PC-9 (cell line): ENCODE data around the gene PTPRR. TPM values are rescaled to one million over a fixed set of nuclear protein-coding genes. Genes with fewer than 3 reads are reported as not detected.
A peak's percentile ranks its signal among the peaks of the same experiment; 100 is the strongest.
"Not testable (repeated sequence)": the region's sequence is repeated elsewhere in the genome, so short reads cannot be mapped to it uniquely, and the experiment has no call there.

Experiments used
- BruUV-seq: library from RNA; stranded (reverse); fragments of 400-500 nt; replicated peaks from 2 replicates; lab custom pipeline; 2021; lab: Mats Ljungman, UMichigan
- CTCF ChIA-PET: fragments of 300-600 bp; sonication (Branson Sonifier 250); formaldehyde crosslinking; loops from one replicate; lab custom pipeline; 2022; ENCODE audit warnings: antibody characterized with exemption; lab: Charles Lee
- POLR2A ChIA-PET: fragments of 300-600 bp; sonication (Branson Sonifier 250); formaldehyde crosslinking; loops from one replicate; lab custom pipeline; 2022; ENCODE audit warnings: antibody characterized with exemption; ENCODE audit not compliant: unreplicated experiment; lab: Charles Lee
- DNase-seq, 2 experiments: peaks; one replicate each; pipeline versions ENCODE4 v3.0.0 to v3.0.0-alpha.2; 2015 to 2022; ENCODE audit warnings: mixed read lengths in 1 of 2
- H2AFZ ChIP-seq: fragments of 200-600 bp; sonication (generic); 2 replicates; pipeline ENCODE4 v1.8.1; 2017; ENCODE audit warnings: antibody characterized with exemption
- H3F3A ChIP-seq: fragments of 200-600 bp; sonication (generic); 2 replicates; pipeline ENCODE4 v1.8.1; 2017; ENCODE audit warnings: antibody characterized with exemption, mild to moderate bottlenecking, low read depth; ENCODE audit not compliant: insufficient read depth
- H3K27ac ChIP-seq: fragments of 200-600 bp; sonication (generic); 2 replicates; pipeline ENCODE4 v1.6.1; 2016; ENCODE audit warnings: mixed run types
- H3K27me3 ChIP-seq: fragments of 200-600 bp; sonication (generic); 2 replicates; pipeline ENCODE4 v1.6.1; 2016; ENCODE audit warnings: low read depth, mixed run types; ENCODE audit not compliant: insufficient read depth
- H3K36me3 ChIP-seq: fragments of 200-600 bp; sonication (generic); 2 replicates; pipeline ENCODE4 v1.6.1; 2016; ENCODE audit warnings: low read depth, mixed run types
- H3K4me1 ChIP-seq: fragments of 200-600 bp; sonication (generic); replicated peaks from 2 replicates; pipeline ENCODE4 v1.6.1; 2016; ENCODE audit warnings: mixed run types; ENCODE audit not compliant: insufficient read depth
- H3K4me2 ChIP-seq: fragments of 200-600 bp; sonication (generic); 2 replicates; pipeline ENCODE4 v1.6.1; 2017; ENCODE audit warnings: mixed run types
- H3K4me3 ChIP-seq: fragments of 200-600 bp; sonication (generic); 2 replicates; pipeline ENCODE4 v1.6.1; 2016; ENCODE audit warnings: mixed run types
- H3K79me2 ChIP-seq: fragments of 200-600 bp; sonication (generic); 2 replicates; pipeline ENCODE4 v1.6.1; 2017; ENCODE audit warnings: low read depth, mixed run types
- H3K9me2 ChIP-seq: fragments of 200-600 bp; sonication (generic); 2 replicates; pipeline ENCODE4 v1.8.1; 2017; ENCODE audit warnings: mild to moderate bottlenecking; ENCODE audit not compliant: insufficient read depth
- H3K9me3 ChIP-seq: fragments of 200-600 bp; sonication (generic); 2 replicates; pipeline ENCODE4 v1.8.1; 2016; ENCODE audit warnings: low read depth; ENCODE audit not compliant: insufficient read depth
- H4K20me1 ChIP-seq: fragments of 200-600 bp; sonication (generic); 2 replicates; pipeline ENCODE4 v1.8.1; 2017; ENCODE audit not compliant: insufficient read depth
- EZH2 ChIP-seq: fragments of 200-600 bp; sonication (generic); IDR thresholded peaks from 2 replicates; pipeline ENCODE4 v1.8.0; 2017; ENCODE audit warnings: antibody characterized with exemption, low read depth
- intact Hi-C: fragments of 100-400 bp; cut with micrococcal nuclease; formaldehyde crosslinking; loops from one replicate; pipeline ENCODE4 v1.10.0; 2022; ENCODE audit not compliant: unreplicated experiment
- total RNA-seq: library from RNA; stranded (reverse); gene quantifications from 2 replicates; pipeline ENCODE4 v1.2.3, GENCODE V29; 2021
- TF ChIP-seq, protein P1 (sequence below): fragments of 200-600 bp; sonication (generic); conservative IDR thresholded peaks from 2 replicates; pipeline ENCODE4 v1.6.1; 2017; ENCODE audit warnings: mixed run types, antibody characterized with exemption, mild to moderate bottlenecking, moderate library complexity

Gene PTPRR
- total RNA-seq, 1 experiment from 2014 or later: 12.2 TPM

DNA sequence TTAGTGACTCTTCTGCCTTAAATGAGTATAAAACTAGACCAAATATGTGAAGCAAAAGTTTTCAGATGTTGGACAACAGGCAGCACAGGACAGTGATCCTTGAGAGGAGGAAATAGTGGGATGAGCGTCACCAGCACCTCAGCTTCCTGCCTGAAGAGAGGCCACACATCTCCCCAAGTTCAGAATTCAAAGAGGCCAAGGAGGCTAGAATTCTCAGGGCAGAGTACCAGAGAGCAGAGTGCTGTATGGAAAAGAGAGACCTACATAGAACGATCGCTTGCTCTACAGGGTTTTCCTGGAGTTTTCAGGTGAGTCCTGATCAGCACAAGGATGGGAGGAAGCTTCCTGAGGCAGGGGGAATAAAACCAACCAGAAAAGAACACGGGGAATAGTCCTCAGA lies 107.0 kb downstream of the PTPRR start:
- no TSS peak for BruUV-seq
- Histone ChIP-seq H3K4me3 (no peak overlapping the region), H3K27ac (no peak overlapping the region), H3K9me2 (no peaks in the 10 kb centered on the region), H4K20me1 (no peaks in the 10 kb centered on the region; the same call in 1 of the 2 replicates), H3K36me3 (no peaks in the 10 kb centered on the region), H3K9me3 (peaks cover 10% of the 10 kb centered on the region; the same call in 1 of the 2 replicates), H3K4me2 (no peak overlapping the region), H3K79me2 (no peaks in the 10 kb centered on the region), H3F3A (peaks cover 10% of the 10 kb centered on the region; the same call in 1 of the 2 replicates), H2AFZ (no peak overlapping the region), H3K27me3 (no peaks in the 10 kb centered on the region), H3K4me1 (peaks cover 26% of the 10 kb centered on the region)
- TF ChIP-seq EZH2: no peak
- TF ChIP-seq, protein P1, sequence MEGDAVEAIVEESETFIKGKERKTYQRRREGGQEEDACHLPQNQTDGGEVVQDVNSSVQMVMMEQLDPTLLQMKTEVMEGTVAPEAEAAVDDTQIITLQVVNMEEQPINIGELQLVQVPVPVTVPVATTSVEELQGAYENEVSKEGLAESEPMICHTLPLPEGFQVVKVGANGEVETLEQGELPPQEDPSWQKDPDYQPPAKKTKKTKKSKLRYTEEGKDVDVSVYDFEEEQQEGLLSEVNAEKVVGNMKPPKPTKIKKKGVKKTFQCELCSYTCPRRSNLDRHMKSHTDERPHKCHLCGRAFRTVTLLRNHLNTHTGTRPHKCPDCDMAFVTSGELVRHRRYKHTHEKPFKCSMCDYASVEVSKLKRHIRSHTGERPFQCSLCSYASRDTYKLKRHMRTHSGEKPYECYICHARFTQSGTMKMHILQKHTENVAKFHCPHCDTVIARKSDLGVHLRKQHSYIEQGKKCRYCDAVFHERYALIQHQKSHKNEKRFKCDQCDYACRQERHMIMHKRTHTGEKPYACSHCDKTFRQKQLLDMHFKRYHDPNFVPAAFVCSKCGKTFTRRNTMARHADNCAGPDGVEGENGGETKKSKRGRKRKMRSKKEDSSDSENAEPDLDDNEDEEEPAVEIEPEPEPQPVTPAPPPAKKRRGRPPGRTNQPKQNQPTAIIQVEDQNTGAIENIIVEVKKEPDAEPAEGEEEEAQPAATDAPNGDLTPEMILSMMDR: no peak
- POLR2A ChIA-PET: no interaction called here
- intact Hi-C loops: no loop called here
- no peak for DNase-seq
- CTCF ChIA-PET: no interaction called here

GRCh38 chr12:70812136-70812535 lies 108.4 kb downstream of the PTPRR start:
- peaks cover 21% of the 10 kb centered on the region for H3K4me1 ChIP-seq
- BruUV-seq: no TSS peak
- intact Hi-C loops: no loop called here
- no peaks in the 10 kb centered on the region for H3K79me2 ChIP-seq
- TF ChIP-seq EZH2: no peak
- TF ChIP-seq, protein P1: no peak
- H3K4me2 ChIP-seq: no peak overlapping the region
- no peak for DNase-seq
- H3K9me3 ChIP-seq: peaks cover 10% of the 10 kb centered on the region; the same call in 1 of the 2 replicates
- no peak overlapping the region for H3K27ac ChIP-seq
- H2AFZ ChIP-seq: no peak overlapping the region
- ChIA-PET CTCF (no interaction called here), POLR2A (no interaction called here)
- H4K20me1 ChIP-seq: no peaks in the 10 kb centered on the region; the same call in 1 of the 2 replicates
- H3K27me3 ChIP-seq: no peaks in the 10 kb centered on the region
- H3K36me3 ChIP-seq: no peaks in the 10 kb centered on the region
- H3K4me3 ChIP-seq: no peak overlapping the region
- no peaks in the 10 kb centered on the region for H3K9me2 ChIP-seq
- H3F3A ChIP-seq: peaks cover 10% of the 10 kb centered on the region; the same call in 1 of the 2 replicates

DNA sequence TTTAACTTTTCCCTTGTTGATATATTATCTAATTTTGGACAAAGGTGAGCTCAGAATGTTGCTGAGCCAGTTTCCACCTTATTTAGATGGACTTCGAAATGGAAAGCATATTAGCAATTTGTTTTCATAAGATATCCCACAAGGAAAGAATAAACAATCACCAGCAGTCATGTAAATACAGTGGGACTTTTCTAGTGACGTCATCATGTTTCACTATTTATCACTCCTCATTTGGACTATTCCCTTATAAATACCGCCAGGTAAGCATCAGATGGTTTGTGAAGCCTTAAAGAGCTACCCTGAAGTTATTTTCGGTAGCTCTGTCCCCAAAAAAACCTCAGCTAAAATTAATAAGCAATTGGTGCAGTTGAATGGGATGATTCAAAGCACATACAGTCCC lies 110.7 kb downstream of the PTPRR start:
- H3K4me3 ChIP-seq: no peak overlapping the region
- H3K36me3 ChIP-seq: no peaks in the 10 kb centered on the region
- TF ChIP-seq EZH2: no peak
- TF ChIP-seq, protein P1: no peak
- H3K9me3 ChIP-seq: peaks cover 3% of the 10 kb centered on the region
- no peaks in the 10 kb centered on the region for H3F3A ChIP-seq
- POLR2A ChIA-PET: no interaction called here
- intact Hi-C loops: no loop called here
- no peak overlapping the region for H3K27ac ChIP-seq
- no peaks in the 10 kb centered on the region for H3K4me1 ChIP-seq
- H3K27me3 ChIP-seq: no peaks in the 10 kb centered on the region
- CTCF ChIA-PET: no interaction called here
- no peaks in the 10 kb centered on the region; the same call in 1 of the 2 replicates for H4K20me1 ChIP-seq
- H3K4me2 ChIP-seq: no peak overlapping the region
- no peak for DNase-seq
- H2AFZ ChIP-seq: no peak overlapping the region
- H3K79me2 ChIP-seq: no peaks in the 10 kb centered on the region
- BruUV-seq: no TSS peak
- no peaks in the 10 kb centered on the region for H3K9me2 ChIP-seq

DNA sequence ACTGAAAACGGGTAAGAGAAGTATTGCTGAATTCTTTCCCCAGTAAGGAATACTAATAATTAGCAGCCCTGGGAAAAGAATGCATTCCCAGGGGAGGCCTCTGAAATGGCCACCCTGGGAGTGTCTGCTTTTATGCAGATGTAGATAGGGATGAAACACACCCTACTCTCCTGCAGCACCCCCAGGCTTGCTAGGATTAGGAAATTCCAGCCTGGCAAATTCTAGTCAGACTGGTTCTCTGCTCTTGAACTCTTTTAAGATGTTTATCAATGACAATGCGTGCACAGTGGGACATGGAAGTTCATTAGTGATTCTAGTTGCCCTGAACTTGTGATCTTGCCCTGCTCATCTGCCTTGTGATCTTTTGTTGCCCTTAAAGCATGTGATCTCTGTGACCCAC lies 112.5 kb downstream of the PTPRR start:
- H3K4me1 ChIP-seq, H3K79me2 ChIP-seq, H3K27me3 ChIP-seq, H3K36me3 ChIP-seq, H3K27ac ChIP-seq, H3K9me3 ChIP-seq, H3K9me2 ChIP-seq, H2AFZ ChIP-seq, POLR2A ChIA-PET, CTCF ChIA-PET, H3K4me3 ChIP-seq, BruUV-seq, H4K20me1 ChIP-seq, intact Hi-C loops, H3K4me2 ChIP-seq, H3F3A ChIP-seq: not testable (repeated sequence)
- peak; percentile 3 to 44 for DNase-seq
